ENCODE measurements around the gene DCC. TPM values are rescaled to one million over a fixed set of nuclear protein-coding genes. Genes with fewer than 3 reads are reported as not detected.

DCC gene
- total and polyA plus RNA-seq, 2 of the 8 experiments (the other 6 are each of a cell fraction or from before 2014, with no cell fraction given) = 0.14 to 1.4 TPM

GRCh38 chr18:52869349-52869923, 529.4 kb downstream of the DCC start:
- H3K27me3 ChIP-seq (replicated peaks in 1 of 4; ENCODE audit: control insufficient read depth in 3 of 4, extremely low read depth in 1 of 4, insufficient read depth in 3 of 4, low read length in 3 of 4) = no peaks in the 10 kb centered on the region
- no peak overlapping the region for H3K56ac ChIP-seq (replicated peaks; ENCODE audit: insufficient read length, low read depth, low read length)
- H2BK15ac ChIP-seq (ENCODE audit: low read length) = no peak overlapping the region
- no peaks in the 10 kb centered on the region; a peak in 1 of 7 replicates for H3K4me1 ChIP-seq (replicated peaks in 1 of 4; ENCODE audit: control insufficient read depth in 3 of 4, insufficient read depth in 4 of 4, low read length in 3 of 4)
- no peak overlapping the region for H3K23ac ChIP-seq (ENCODE audit: insufficient read length)
- H4K91ac ChIP-seq (replicated peaks; ENCODE audit: insufficient read length, low read length) = no peak overlapping the region
- DNase-seq (ENCODE audit: low read depth in 1 of 2, low spot score in 2 of 2) = no peak
- H3K14ac ChIP-seq (ENCODE audit: insufficient read length) = no peak overlapping the region
- H3K23me2 ChIP-seq (ENCODE audit: low read depth, low read length) = no peaks in the 10 kb centered on the region
- H3K27ac ChIP-seq (ENCODE audit: low read depth, low read length) = no peak overlapping the region
- H3K9ac ChIP-seq (replicated peaks in 1 of 4; ENCODE audit: extremely low read depth in 1 of 4, low read depth in 3 of 4, low read length in 3 of 4) = no peak overlapping the region
- H2BK12ac ChIP-seq (ENCODE audit: low read depth, low read length) = no peak overlapping the region
- H2AFZ ChIP-seq (ENCODE audit: low read length) = no peak overlapping the region
- H2AK5ac ChIP-seq (ENCODE audit: low read depth, low read length) = no peak overlapping the region
- peak overlapping the region; percentile 51; the same call in 1 of the 2 replicates for H4K8ac ChIP-seq (ENCODE audit: extremely low read depth, insufficient read depth, low read length)
- H2BK5ac ChIP-seq (ENCODE audit: low read depth, low read length) = no peak overlapping the region
- no peaks in the 10 kb centered on the region for H3K79me1 ChIP-seq (ENCODE audit: low read depth, low read length)
- no peak overlapping the region for H3K4me2 ChIP-seq (ENCODE audit: insufficient read depth in 1 of 2, low read depth in 2 of 2, low read length in 2 of 2)
- TF ChIP-seq SUZ12 (IDR thresholded peaks at IDR 0.05; ENCODE audit: low read length) (no peak), TAF1 (IDR thresholded peaks at IDR 0.05; ENCODE audit: low read depth, low read length) (no peak), EZH2 (IDR thresholded peaks at IDR 0.05; ENCODE audit: low read depth, low read length, severe bottlenecking) (no peak), TBP (IDR thresholded peaks at IDR 0.05; ENCODE audit: low read depth, low read length) (no peak), ASH2L (IDR thresholded peaks at IDR 0.05; ENCODE audit: low read length) (no peak)
- H4K20me1 ChIP-seq (replicated peaks in 1 of 2; ENCODE audit: control insufficient read depth in 1 of 2, insufficient read depth in 2 of 2, low read length in 2 of 2) = no peaks in the 10 kb centered on the region
- ChIA-PET CTCF (ENCODE audit: partially characterized antibody) (interaction anchor here (0.5 to 2.5 kb wide), 15 partner anchors 8 to 1201 kb away, joined by 3 to 9 read pairs (median 4); partner anchors contain the start of gene DCC), POLR2A (ENCODE audit: partially characterized antibody) (no interaction called here)
- no peaks in the 10 kb centered on the region for H3K9me3 ChIP-seq (ENCODE audit: insufficient read depth in 2 of 2, low read depth in 1 of 2, low read length in 1 of 2)
- no peak overlapping the region for H2BK20ac ChIP-seq (ENCODE audit: low read length)
- no peak overlapping the region for H3K4me3 ChIP-seq (ENCODE audit: extremely low read depth in 1 of 4, insufficient read depth in 2 of 4, low read depth in 3 of 4, low read length in 4 of 4)
- no peaks in the 10 kb centered on the region for H3K79me2 ChIP-seq (ENCODE audit: control insufficient read depth in 1 of 2, insufficient read depth in 2 of 2, low read length in 2 of 2)
- FAIRE-seq = no peak
- H3K18ac ChIP-seq (ENCODE audit: extremely low read depth, low read length) = no peak overlapping the region
- H2BK120ac ChIP-seq (replicated peaks; ENCODE audit: low read depth, low read length) = no peak overlapping the region
- H3K36me3 ChIP-seq (ENCODE audit: control insufficient read depth in 2 of 4, insufficient read depth in 4 of 4, low read length in 3 of 4) = no peaks in the 10 kb centered on the region
- H4K5ac ChIP-seq (ENCODE audit: insufficient read length, low read depth, low read length) = no peak overlapping the region
- WGBS, 2 experiments (ENCODE audit: extremely low coverage in 1 of 2, insufficient coverage in 1 of 2, insufficient read length in 1 of 2, insufficient replicate concordance in 2 of 2, low coverage in 1 of 2, low lambda C conversion rate in 2 of 2, missing lambda C conversion rate in 1 of 2) = 89% methylated on average over 7 of the region's 9 CpGs; no CpG with 5 or more reads in 1 of the 2 experiments
- H3K4ac ChIP-seq (replicated peaks; ENCODE audit: insufficient read length, low read depth, low read length) = no peak overlapping the region

All from H1 (cell line).